Stimulated activated memory B cell treated with anti-CD40 and anti-IgM and Interleukin-4, amounts not matched to agents 10 μg/mL and 1 μg/mL and 100 μg/mL, for 72 hours (primary cell): ENCODE data around the gene NFAM1.

Experiments used
- ATAC-seq: fragments of 150-1000 bp; cut with Tn5 transposase; 2 replicates; pipeline ENCODE4 v1.10.0; 2021
- H3K27ac Mint-ChIP-seq: one replicate; pipeline ENCODE4 v1.8.0; 2022; ENCODE audit warnings: mild to moderate bottlenecking, mixed read lengths
- H3K27me3 Mint-ChIP-seq: one replicate; pipeline ENCODE4 v1.8.0; 2022; ENCODE audit warnings: mixed read lengths
- H3K36me3 Mint-ChIP-seq: one replicate; pipeline ENCODE4 v1.8.0; 2022; ENCODE audit warnings: mixed read lengths
- H3K4me1 Mint-ChIP-seq: one replicate; pipeline ENCODE4 v1.8.0; 2022; ENCODE audit warnings: mixed read lengths
- H3K4me3 Mint-ChIP-seq: one replicate; pipeline ENCODE4 v1.8.0; 2022; ENCODE audit warnings: mild to moderate bottlenecking, moderate library complexity, mixed read lengths
- H3K9me3 Mint-ChIP-seq: one replicate; pipeline ENCODE4 v1.8.0; 2022; ENCODE audit warnings: mixed read lengths

Gene NFAM1

GRCh38 chr22:42430528-42431125 lies 1.6 kb downstream of the NFAM1 start:
- H3K4me3 Mint-ChIP-seq: no peak overlapping the region
- ATAC-seq: no peak
- no peaks in the 10 kb centered on the region for H3K9me3 Mint-ChIP-seq
- H3K36me3 Mint-ChIP-seq: no peaks in the 10 kb centered on the region
- peaks cover 19% of the 10 kb centered on the region for H3K4me1 Mint-ChIP-seq
- peaks cover 96% of the 10 kb centered on the region for H3K27me3 Mint-ChIP-seq
- H3K27ac Mint-ChIP-seq: no peak overlapping the region

DNA sequence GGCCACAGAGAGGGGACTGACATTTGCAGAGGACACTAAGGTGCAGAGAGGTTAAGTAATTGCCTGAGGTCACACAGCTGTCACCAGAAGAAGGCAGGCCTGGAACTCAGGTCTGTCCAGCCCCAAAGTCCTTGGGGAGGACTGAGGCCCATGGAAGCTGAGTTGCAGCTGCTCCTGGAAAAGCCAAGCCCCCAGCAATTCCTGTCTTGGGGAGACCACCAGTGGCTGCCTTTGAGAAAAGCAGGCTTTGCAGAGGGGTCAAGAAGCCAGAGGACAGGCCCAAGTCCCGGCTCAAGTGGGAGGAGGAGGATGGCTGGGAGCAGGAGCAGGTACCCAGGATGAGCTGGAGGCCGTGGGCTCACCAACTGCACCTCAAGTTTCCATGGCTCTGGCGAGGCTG lies 3.4 kb downstream of the NFAM1 start:
- ATAC-seq: no peak
- Mint-ChIP-seq H3K27me3 (peaks cover 97% of the 10 kb centered on the region), H3K9me3 (no peaks in the 10 kb centered on the region), H3K36me3 (no peaks in the 10 kb centered on the region), H3K4me3 (no peak overlapping the region), H3K27ac (no peak overlapping the region), H3K4me1 (peaks cover 14% of the 10 kb centered on the region)

GRCh38 chr22:42428025-42428424 lies 4.2 kb downstream of the NFAM1 start:
- H3K4me3 Mint-ChIP-seq: no peak overlapping the region
- peaks cover 93% of the 10 kb centered on the region for H3K27me3 Mint-ChIP-seq
- no peaks in the 10 kb centered on the region for H3K9me3 Mint-ChIP-seq
- H3K27ac Mint-ChIP-seq: no peak overlapping the region
- ATAC-seq: no peak
- peaks cover 14% of the 10 kb centered on the region for H3K4me1 Mint-ChIP-seq
- H3K36me3 Mint-ChIP-seq: no peaks in the 10 kb centered on the region

DNA sequence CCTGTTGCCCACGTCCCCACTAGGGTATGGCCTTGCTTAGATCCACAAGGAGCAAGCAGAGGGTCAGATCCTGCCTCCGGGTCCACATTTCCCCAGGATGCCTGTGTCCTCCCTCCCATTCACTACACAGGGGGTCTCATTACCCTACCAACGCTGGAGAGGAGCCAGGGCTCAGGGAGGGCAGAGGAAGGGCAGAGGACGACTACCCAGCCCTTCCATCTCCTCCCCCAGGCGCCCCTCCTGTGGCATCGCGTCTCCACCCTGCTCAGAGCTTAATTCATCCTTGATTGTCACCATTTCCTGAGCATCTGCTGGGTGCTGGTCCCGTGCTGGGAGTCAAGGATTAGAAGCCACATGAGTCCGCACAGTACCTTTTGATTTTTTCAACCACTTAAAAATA lies 5.0 kb downstream of the NFAM1 start:
- H3K4me3 Mint-ChIP-seq: no peak overlapping the region
- ATAC-seq: no peak
- peaks cover 12% of the 10 kb centered on the region for H3K4me1 Mint-ChIP-seq
- no peak overlapping the region for H3K27ac Mint-ChIP-seq
- H3K9me3 Mint-ChIP-seq: no peaks in the 10 kb centered on the region
- no peaks in the 10 kb centered on the region for H3K36me3 Mint-ChIP-seq
- peaks cover 93% of the 10 kb centered on the region for H3K27me3 Mint-ChIP-seq

GRCh38 chr22:42425989-42426355 lies 6.2 kb downstream of the NFAM1 start:
- no peak overlapping the region for H3K4me3 Mint-ChIP-seq
- ATAC-seq: no peak
- H3K4me1 Mint-ChIP-seq: peaks cover 12% of the 10 kb centered on the region
- no peaks in the 10 kb centered on the region for H3K9me3 Mint-ChIP-seq
- H3K27me3 Mint-ChIP-seq: peaks cover 93% of the 10 kb centered on the region
- H3K36me3 Mint-ChIP-seq: no peaks in the 10 kb centered on the region
- H3K27ac Mint-ChIP-seq: no peak overlapping the region

GRCh38 chr22:42425337-42425988 lies 6.7 kb downstream of the NFAM1 start:
- ATAC-seq: no peak
- H3K9me3 Mint-ChIP-seq: no peaks in the 10 kb centered on the region
- H3K27me3 Mint-ChIP-seq: peaks cover 90% of the 10 kb centered on the region
- H3K4me3 Mint-ChIP-seq: no peak overlapping the region
- no peak overlapping the region for H3K27ac Mint-ChIP-seq
- no peaks in the 10 kb centered on the region for H3K36me3 Mint-ChIP-seq
- H3K4me1 Mint-ChIP-seq: peaks cover 15% of the 10 kb centered on the region

DNA sequence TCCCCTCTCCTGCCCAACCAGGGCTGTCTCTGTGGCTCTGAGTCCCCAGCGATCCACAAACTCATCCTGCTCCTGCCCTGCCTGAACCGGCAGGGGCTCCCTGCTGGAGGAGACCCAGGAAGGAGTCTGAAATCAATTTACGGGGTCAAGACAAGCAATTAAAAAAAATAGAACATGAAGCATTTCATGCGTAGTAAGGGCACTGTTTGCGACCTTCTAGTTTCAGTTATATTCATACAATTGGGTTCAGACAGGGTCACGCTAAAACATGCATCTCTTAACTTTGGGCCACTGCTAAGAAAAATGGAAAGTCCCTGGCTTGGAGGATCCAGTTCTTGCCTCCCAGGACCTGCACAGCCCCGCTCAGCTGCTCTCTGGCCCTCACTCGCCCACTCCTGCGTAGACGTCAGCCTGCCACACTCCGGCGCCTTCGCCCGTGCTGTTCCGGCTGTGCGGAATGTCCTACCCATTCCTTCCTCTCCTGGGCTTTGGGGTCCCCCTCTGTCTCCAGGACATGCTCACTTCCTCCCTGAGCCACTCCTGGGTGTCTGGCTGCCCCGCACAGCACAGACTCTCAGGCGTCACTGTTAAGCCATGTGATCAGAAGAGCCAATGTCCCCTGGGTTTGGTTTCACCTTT lies 12.8 kb downstream of the NFAM1 start:
- peak overlapping the region; percentile 88 for H3K27ac Mint-ChIP-seq
- peak; percentile 90 for ATAC-seq

GRCh38 chr22:42418811-42419242 lies 13.4 kb downstream of the NFAM1 start:
- Mint-ChIP-seq H3K4me3 (peak overlapping the region; percentile 70), H3K36me3 (no peaks in the 10 kb centered on the region), H3K9me3 (no peaks in the 10 kb centered on the region), H3K27me3 (peaks cover 35% of the 10 kb centered on the region), H3K4me1 (peaks cover 28% of the 10 kb centered on the region), H3K27ac (peak overlapping the region; percentile 88)
- no peak for ATAC-seq

More for the DNA sequence above, 12.8 kb downstream of the NFAM1 start:
- H3K36me3 Mint-ChIP-seq: no peaks in the 10 kb centered on the region
- H3K4me3 Mint-ChIP-seq: peak overlapping the region; percentile 70
- H3K27me3 Mint-ChIP-seq: peaks cover 38% of the 10 kb centered on the region
- H3K4me1 Mint-ChIP-seq: peaks cover 28% of the 10 kb centered on the region
- no peaks in the 10 kb centered on the region for H3K9me3 Mint-ChIP-seq

- Mint-ChIP-seq H3K4me1 (peaks cover 28% of the 10 kb centered on the region), H3K27ac (peak overlapping the region; percentile 5), H3K4me3 (no peak overlapping the region), H3K36me3 (no peaks in the 10 kb centered on the region), H3K27me3 (peaks cover 30% of the 10 kb centered on the region), H3K9me3 (no peaks in the 10 kb centered on the region)
- no peak for ATAC-seq
Measured at GRCh38 chr22:42417645-42418305, 14.4 kb downstream of the NFAM1 start.

DNA sequence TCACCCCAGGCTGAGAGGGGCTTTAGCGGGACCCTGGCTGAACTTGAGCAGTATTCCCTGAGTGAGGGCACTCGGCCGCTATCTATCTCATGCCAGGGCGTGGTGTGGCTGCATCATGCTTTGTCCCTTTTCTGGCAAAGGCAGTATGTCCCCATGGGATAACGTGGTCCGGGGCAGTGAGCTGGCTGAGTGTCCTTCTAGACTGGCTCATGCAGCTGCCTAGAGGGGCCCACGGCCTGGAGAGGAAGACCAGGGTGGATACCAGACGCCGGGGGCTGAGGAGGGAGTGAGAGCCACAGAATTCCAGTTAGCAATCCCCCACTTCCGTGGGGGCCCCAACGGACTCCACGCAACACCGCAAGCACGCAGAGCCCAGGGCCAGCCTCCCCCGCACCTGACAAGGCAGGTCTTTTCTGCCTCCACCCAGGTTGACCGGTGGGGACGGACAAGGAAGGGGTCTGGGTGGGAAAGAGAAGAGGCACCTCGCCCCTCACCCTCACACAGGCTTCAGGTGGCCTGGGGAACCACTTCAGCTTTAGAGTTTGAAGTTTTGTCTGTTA lies 15.5 kb downstream of the NFAM1 start:
- peak overlapping the region; percentile 5 for H3K27ac Mint-ChIP-seq
- no peaks in the 10 kb centered on the region for H3K9me3 Mint-ChIP-seq
- H3K36me3 Mint-ChIP-seq: no peaks in the 10 kb centered on the region
- H3K4me3 Mint-ChIP-seq: no peak overlapping the region
- H3K4me1 Mint-ChIP-seq: peaks cover 26% of the 10 kb centered on the region
- peaks cover 19% of the 10 kb centered on the region for H3K27me3 Mint-ChIP-seq
- no peak for ATAC-seq

DNA sequence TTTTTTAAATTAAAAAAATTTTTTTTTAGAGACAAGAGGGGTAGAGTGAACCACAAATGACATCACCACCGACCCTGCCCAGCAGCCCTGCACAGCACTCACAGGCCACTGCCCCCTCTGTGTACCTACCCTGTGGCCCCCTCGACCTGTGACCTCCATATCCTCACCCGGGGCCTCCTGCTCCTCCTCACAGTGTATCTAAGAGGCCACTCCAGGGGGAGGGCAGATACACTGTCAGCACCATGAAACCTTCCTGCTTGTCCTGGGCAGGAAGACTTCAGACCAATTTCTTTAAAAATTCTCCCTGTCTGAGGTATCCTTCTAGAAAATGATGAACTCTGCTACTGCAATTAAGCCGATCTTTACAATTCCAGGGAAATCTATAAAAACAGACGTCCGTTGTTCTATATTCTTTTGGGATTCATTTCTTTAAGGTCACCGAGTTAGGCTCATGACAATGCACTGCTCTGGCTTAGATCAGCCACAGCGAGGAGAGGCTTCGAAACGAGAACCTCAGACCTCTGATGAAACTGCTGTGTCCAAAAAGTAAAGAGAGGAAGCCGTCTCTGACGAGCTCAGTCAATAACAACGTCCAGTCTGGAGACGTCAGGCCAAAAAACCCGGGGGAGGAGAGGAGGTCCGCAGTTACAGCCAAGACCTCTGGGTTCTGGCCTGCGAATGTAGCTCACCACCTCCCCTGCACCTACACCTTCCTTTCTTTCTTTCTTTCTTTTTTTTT lies 17.5 kb downstream of the NFAM1 start:
- Mint-ChIP-seq H3K36me3 (peaks cover 4% of the 10 kb centered on the region), H3K4me1 (peaks cover 11% of the 10 kb centered on the region), H3K9me3 (no peaks in the 10 kb centered on the region), H3K27me3 (peaks cover 9% of the 10 kb centered on the region), H3K27ac (no peak overlapping the region), H3K4me3 (no peak overlapping the region)
- no peak for ATAC-seq

- Mint-ChIP-seq H3K4me1 (peaks cover 4% of the 10 kb centered on the region), H3K27me3 (peaks cover 3% of the 10 kb centered on the region), H3K9me3 (no peaks in the 10 kb centered on the region), H3K4me3 (no peak overlapping the region), H3K36me3 (peaks cover 5% of the 10 kb centered on the region), H3K27ac (no peak overlapping the region)
- no peak for ATAC-seq
Measured at GRCh38 chr22:42414021-42414420, 18.2 kb downstream of the NFAM1 start.

GRCh38 chr22:42412744-42413333 lies 19.4 kb downstream of the NFAM1 start:
- Mint-ChIP-seq H3K27ac (no peak overlapping the region), H3K4me3 (no peak overlapping the region), H3K4me1 (no peaks in the 10 kb centered on the region), H3K9me3 (no peaks in the 10 kb centered on the region), H3K36me3 (peaks cover 5% of the 10 kb centered on the region), H3K27me3 (no peaks in the 10 kb centered on the region)
- no peak for ATAC-seq

GRCh38 chr22:42410708-42411107 lies 21.5 kb downstream of the NFAM1 start:
- Mint-ChIP-seq H3K27ac (no peak overlapping the region), H3K36me3 (peaks cover 5% of the 10 kb centered on the region), H3K27me3 (no peaks in the 10 kb centered on the region), H3K4me1 (no peaks in the 10 kb centered on the region), H3K4me3 (no peak overlapping the region), H3K9me3 (no peaks in the 10 kb centered on the region)
- peak; percentile 3 for ATAC-seq
